HG03432 (cell line): ENCODE results near the gene PLXDC2.

ENCODE experiments used
- ATAC-seq: cut with Tn5 transposase; IDR thresholded peaks from one replicate; pipeline ENCODE4 v1.9.1; 2021; ENCODE audit warnings: mild to moderate bottlenecking, moderate library complexity; ENCODE audit not compliant: unreplicated experiment

PLXDC2 gene

GRCh38 chr10:20303453-20304152, 487.4 kb downstream of the PLXDC2 start:
- no peak for ATAC-seq

- no peak for ATAC-seq
These were observed 497.4 kb downstream of the PLXDC2 start for GRCh38 chr10:20313665-20314064.

GRCh38 chr10:20314431-20314830, 498.2 kb downstream of the PLXDC2 start:
- no peak for ATAC-seq

- ATAC-seq: no peak
These were observed 511.7 kb downstream of the PLXDC2 start for GRCh38 chr10:20327954-20328353.

- no peak for ATAC-seq
These were observed 514.0 kb downstream of the PLXDC2 start for GRCh38 chr10:20330246-20330645.

- no peak for ATAC-seq
These were observed 518.3 kb downstream of the PLXDC2 start for GRCh38 chr10:20334559-20334958.
